Stimulated activated CD4-positive, alpha-beta T cell treated with anti-CD3 and anti-CD28 coated beads, Interleukin-15, amount 100 ng/mL, for 1 hour (primary cell): ENCODE data around the gene KRTAP10-3.
"Not testable (repeated sequence)": the region's sequence is repeated elsewhere in the genome, so short reads cannot be mapped to it uniquely, and the experiment has no call there.

Source experiments
- DNase-seq, 2 donors: peaks; one replicate each; pipeline ENCODE4 v3.0.0-alpha.2; 2020; ENCODE audit warnings: low read depth in 1 of 2, low spot score in 1 of 2

Gene KRTAP10-3

GRCh38 chr21:44590311-44590721 is 31.7 kb upstream of the KRTAP10-3 start:
- DNase-seq, result no peak

GRCh38 chr21:44589586-44590305 is 31.2 kb upstream of the KRTAP10-3 start:
- DNase-seq, result no peak

- no peak for DNase-seq
Measured at GRCh38 chr21:44589094-44589493, 30.5 kb upstream of the KRTAP10-3 start.

- no peak for DNase-seq
Measured at GRCh38 chr21:44585892-44586291, 27.3 kb upstream of the KRTAP10-3 start.

- no peak for DNase-seq
Measured at GRCh38 chr21:44583800-44584147, 25.2 kb upstream of the KRTAP10-3 start.

GRCh38 chr21:44583089-44583799 is 24.6 kb upstream of the KRTAP10-3 start:
- DNase-seq, result no peak

- no peak for DNase-seq
Measured at GRCh38 chr21:44582055-44582454, 23.5 kb upstream of the KRTAP10-3 start.

- DNase-seq, result no peak
Measured at GRCh38 chr21:44581158-44581557, 22.6 kb upstream of the KRTAP10-3 start.

- not testable (repeated sequence) for DNase-seq
Measured at GRCh38 chr21:44580231-44580821, 21.7 kb upstream of the KRTAP10-3 start, which contains the start of gene KRTAP10-5. Gene KRTAP10-5 (minus strand): TSS chr21:44580604. CDS start chr21:44580578, 26 bp downstream.

GRCh38 chr21:44579833-44580144 is 21.2 kb upstream of the KRTAP10-3 start:
- DNase-seq, result no peak

- DNase-seq, result no peak
Measured at GRCh38 chr21:44579056-44579832, 20.6 kb upstream of the KRTAP10-3 start.

- DNase-seq, result no peak
Measured at GRCh38 chr21:44578371-44579055, 19.9 kb upstream of the KRTAP10-3 start.

- DNase-seq, result no peak
Measured at GRCh38 chr21:44576025-44576420, 17.4 kb upstream of the KRTAP10-3 start.

- DNase-seq, result no peak
Measured at GRCh38 chr21:44575307-44576024, 16.9 kb upstream of the KRTAP10-3 start.

- no peak for DNase-seq
Measured at GRCh38 chr21:44574457-44575306, 16.1 kb upstream of the KRTAP10-3 start.

- not testable (repeated sequence) for DNase-seq
Measured at GRCh38 chr21:44573630-44574456, 15.2 kb upstream of the KRTAP10-3 start, which contains the start of gene KRTAP10-4. Gene KRTAP10-4 (plus strand): TSS chr21:44573729. CDS start chr21:44573759, 30 bp downstream.

- DNase-seq, result no peak
Measured at GRCh38 chr21:44572959-44573583, 14.5 kb upstream of the KRTAP10-3 start.
